HEK293 (cell line): ENCODE data around the gene TEAD1.

Source experiments
- CTCF ChIA-PET: fragments of 350-600 bp; formaldehyde crosslinking; extraction: SDS; loops from one replicate; lab custom pipeline; 2021; ENCODE audit warnings: antibody characterized with exemption; lab: Yijun Ruan, JAX
- POLR2A ChIA-PET: fragments of 300-600 bp; formaldehyde crosslinking; extraction: SDS; loops from one replicate; lab custom pipeline; 2020; ENCODE audit warnings: antibody characterized with exemption, inconsistent platforms; lab: Yijun Ruan, JAX
- H3K27ac ChIP-seq: fragments of 200-500 bp; sonication (Bioruptor generic); 2 replicates; pipeline ENCODE4 v1.5.1; 2014; ENCODE audit warnings: low read depth, low read length, control low read depth, inconsistent platforms; ENCODE audit errors: extremely low read depth
- H3K36me3 ChIP-seq, 2 experiments: fragments of 200-500 bp in 1 of 2; sonication (Bioruptor generic) in 1 of 2; 1 replicate in 1 of 2; 2 replicates in 1 of 2; pipeline ENCODE4 v1.5.1; 2014 to 2017; ENCODE audit warnings: inconsistent platforms in 2 of 2, low read length in 2 of 2; ENCODE audit not compliant: control insufficient read depth in 2 of 2, insufficient read depth in 1 of 2
- H3K4me1 ChIP-seq: fragments of 200-500 bp; sonication (Bioruptor generic); 2 replicates; pipeline ENCODE4 v1.5.1; 2014; ENCODE audit warnings: mild to moderate bottlenecking, low read length, inconsistent platforms; ENCODE audit not compliant: control insufficient read depth, insufficient read depth
- H3K4me3 ChIP-seq: 2 replicates; pipeline ENCODE4 v1.5.1; 2011; ENCODE audit warnings: low read depth, mild to moderate bottlenecking, control low read depth, low read length, moderate library complexity
- H3K9me3 ChIP-seq: fragments of 200-500 bp; sonication (Bioruptor generic); 2 replicates; pipeline ENCODE4 v1.5.1; 2014; ENCODE audit warnings: low read depth, low read length, inconsistent platforms; ENCODE audit not compliant: control insufficient read depth, insufficient read depth
- GLIS2 ChIP-seq: fragments of 450-650 bp; formaldehyde crosslinking; IDR thresholded peaks from 2 replicates; pipeline ENCODE4 v1.5.1; 2016; ENCODE audit warnings: missing biosample characterization, missing genetic modification characterization
- PRDM1 ChIP-seq: fragments of 450-650 bp; formaldehyde crosslinking; IDR thresholded peaks from 2 replicates; pipeline ENCODE4; 2016; ENCODE audit warnings: missing biosample characterization, missing genetic modification characterization
- ZFP3 ChIP-seq: fragments of 450-650 bp; formaldehyde crosslinking; IDR thresholded peaks from 2 replicates; pipeline ENCODE4 v1.5.1; 2016; ENCODE audit warnings: low read depth, missing biosample characterization, missing genetic modification characterization
- ZIC2 ChIP-seq: fragments of 450-650 bp; formaldehyde crosslinking; IDR thresholded peaks from 2 replicates; pipeline ENCODE4 v1.5.1; 2016; ENCODE audit warnings: missing biosample characterization, missing genetic modification characterization
- ZNF146 ChIP-seq: fragments of 450-650 bp; formaldehyde crosslinking; IDR thresholded peaks from 2 replicates; pipeline ENCODE4 v1.5.1; 2016; ENCODE audit warnings: missing biosample characterization, missing genetic modification characterization
- ZNF175 ChIP-seq: fragments of 450-650 bp; formaldehyde crosslinking; IDR thresholded peaks from 2 replicates; pipeline ENCODE4 v1.5.1; 2016; ENCODE audit warnings: missing biosample characterization, missing genetic modification characterization
- ZNF292 ChIP-seq: fragments of 450-650 bp; formaldehyde crosslinking; IDR thresholded peaks from 2 replicates; pipeline ENCODE4 v1.5.1; 2016; ENCODE audit warnings: low read depth, missing biosample characterization, missing genetic modification characterization, borderline replicate concordance
- ZNF335 ChIP-seq: fragments of 450-650 bp; formaldehyde crosslinking; conservative IDR thresholded peaks from 2 replicates; pipeline ENCODE4 v1.5.1; 2016; ENCODE audit warnings: missing biosample characterization, missing genetic modification characterization
- ZNF350 ChIP-seq: fragments of 450-650 bp; formaldehyde crosslinking; IDR thresholded peaks from 2 replicates; pipeline ENCODE4 v1.5.0; 2017; ENCODE audit warnings: missing biosample characterization, mild to moderate bottlenecking, missing genetic modification characterization
- ZNF366 ChIP-seq: fragments of 450-650 bp; formaldehyde crosslinking; conservative IDR thresholded peaks from 2 replicates; pipeline ENCODE4 v1.5.1; 2016; ENCODE audit warnings: missing biosample characterization, missing genetic modification characterization
- ZNF423 ChIP-seq: fragments of 450-650 bp; formaldehyde crosslinking; IDR thresholded peaks from 2 replicates; pipeline ENCODE4 v1.5.1; 2016; ENCODE audit warnings: missing biosample characterization, missing genetic modification characterization
- ZNF529 ChIP-seq: fragments of 450-650 bp; formaldehyde crosslinking; IDR thresholded peaks from 2 replicates; pipeline ENCODE4 v1.5.1; 2017; ENCODE audit warnings: missing genetic modification characterization, missing biosample characterization; ENCODE audit not compliant: insufficient replicate concordance
- ZNF571 ChIP-seq: fragments of 450-650 bp; formaldehyde crosslinking; IDR thresholded peaks from 2 replicates; pipeline ENCODE4 v1.5.0; 2017; ENCODE audit warnings: missing biosample characterization, missing genetic modification characterization
- ZNF600 ChIP-seq: fragments of 450-650 bp; formaldehyde crosslinking; IDR thresholded peaks from 2 replicates; pipeline ENCODE4 v1.5.1; 2016; ENCODE audit warnings: missing biosample characterization, missing genetic modification characterization
- ZNF621 ChIP-seq: fragments of 450-650 bp; formaldehyde crosslinking; IDR thresholded peaks from 2 replicates; pipeline ENCODE4 v1.5.1; 2017; ENCODE audit warnings: missing biosample characterization, missing genetic modification characterization
- ZNF626 ChIP-seq: fragments of 450-650 bp; sonication (Bioruptor Pico); formaldehyde crosslinking; IDR thresholded peaks from 2 replicates; pipeline ENCODE4 v1.5.1; 2018; ENCODE audit warnings: missing biosample characterization, missing genetic modification characterization, inconsistent platforms
- ZNF629 ChIP-seq: fragments of 450-650 bp; formaldehyde crosslinking; IDR thresholded peaks from 2 replicates; pipeline ENCODE4 v1.5.1; 2017; ENCODE audit warnings: missing biosample characterization, missing genetic modification characterization
- ZNF843 ChIP-seq: fragments of 450-650 bp; formaldehyde crosslinking; IDR thresholded peaks from 2 replicates; pipeline ENCODE4 v1.5.1; 2016; ENCODE audit warnings: missing biosample characterization, missing genetic modification characterization
- ZSCAN16 ChIP-seq: fragments of 450-650 bp; formaldehyde crosslinking; IDR thresholded peaks from 2 replicates; pipeline ENCODE4 v1.5.1; 2016; ENCODE audit warnings: missing biosample characterization, missing genetic modification characterization
- TF ChIP-seq, protein P1 (sequence below): fragments of 450-650 bp; formaldehyde crosslinking; IDR thresholded peaks from 2 replicates; pipeline ENCODE4 v1.5.1; 2016; ENCODE audit warnings: missing biosample characterization, missing genetic modification characterization, borderline replicate concordance
- TF ChIP-seq, protein P2 (sequence below): fragments of 450-650 bp; formaldehyde crosslinking; IDR thresholded peaks from 2 replicates; pipeline ENCODE4 v1.5.1; 2016; ENCODE audit warnings: missing biosample characterization, missing genetic modification characterization
- TF ChIP-seq, protein P3 (sequence below): fragments of 450-650 bp; formaldehyde crosslinking; IDR thresholded peaks from 2 replicates; pipeline ENCODE4 v1.5.1; 2016; ENCODE audit warnings: missing biosample characterization, missing genetic modification characterization

The TEAD1 gene

DNA sequence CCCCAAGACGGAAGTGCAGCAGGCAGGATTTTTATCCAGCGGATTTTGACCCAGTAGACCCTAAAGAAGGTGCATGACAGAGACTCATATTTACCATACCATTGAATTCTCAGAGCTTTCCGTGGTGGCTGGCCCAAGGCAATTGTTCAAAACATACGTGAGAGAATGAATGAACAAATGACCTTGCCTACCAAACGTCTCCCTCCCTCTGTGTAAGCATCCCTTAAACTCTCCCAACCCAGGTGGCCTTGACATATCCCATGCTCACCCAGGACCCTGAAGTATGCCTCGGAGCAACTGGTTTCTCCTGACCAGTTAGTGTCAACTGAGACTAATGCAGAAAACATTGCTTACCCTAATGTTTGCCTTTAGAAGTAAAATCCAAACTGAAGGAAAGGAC is 154.9 kb downstream of the TEAD1 start (continued):
- TF ChIP-seq ZNF350 (tag by site-specific recombination), result no peak
- TF ChIP-seq ZNF335, result no peak

DNA sequence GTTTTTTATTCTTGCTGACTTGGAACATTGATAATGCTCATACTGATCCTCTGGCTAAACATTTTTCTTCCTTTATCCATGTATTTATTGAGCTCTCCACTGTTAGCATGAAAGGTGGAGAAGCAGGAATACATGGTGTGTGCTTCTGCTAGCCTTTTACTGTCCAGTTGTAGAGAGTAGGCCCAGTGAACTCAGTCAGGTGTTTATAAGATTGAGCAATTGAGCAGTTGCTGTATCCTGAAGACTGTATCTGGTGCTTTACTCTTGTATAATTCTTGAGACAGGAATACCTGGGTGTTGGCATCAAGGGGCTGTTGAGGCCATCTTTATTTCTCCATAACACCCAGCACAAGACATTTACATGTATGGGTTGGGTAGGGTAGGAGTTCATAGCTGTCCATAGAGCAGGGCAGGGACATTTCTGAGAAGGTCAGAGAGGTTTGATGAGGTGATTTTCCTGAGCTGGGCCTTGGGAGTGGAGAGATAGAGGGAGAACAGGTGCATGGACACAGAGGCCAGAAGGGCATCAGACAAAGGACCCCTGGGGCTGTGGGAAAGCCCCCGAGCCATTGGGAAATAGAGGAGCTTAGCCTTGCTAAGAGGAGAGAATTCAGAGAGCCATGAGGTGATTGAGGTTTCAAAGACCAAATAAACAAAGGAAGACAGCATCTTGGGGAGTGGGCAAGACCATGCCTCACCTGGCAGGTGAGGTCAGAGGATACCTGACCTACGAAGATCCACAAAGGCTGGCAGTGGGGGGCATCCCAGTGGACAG is 155.5 kb downstream of the TEAD1 start:
- Histone ChIP-seq H3K4me1 (peaks cover 3% of the 10 kb centered on the region; the same call in 1 of the 2 replicates), H3K9me3 (no peaks in the 10 kb centered on the region), H3K36me3 (no peaks in the 10 kb centered on the region), H3K27ac (no peak overlapping the region), H3K4me3 (no peak overlapping the region)
- POLR2A ChIA-PET, result no interaction called here
- TF ChIP-seq, protein P1, sequence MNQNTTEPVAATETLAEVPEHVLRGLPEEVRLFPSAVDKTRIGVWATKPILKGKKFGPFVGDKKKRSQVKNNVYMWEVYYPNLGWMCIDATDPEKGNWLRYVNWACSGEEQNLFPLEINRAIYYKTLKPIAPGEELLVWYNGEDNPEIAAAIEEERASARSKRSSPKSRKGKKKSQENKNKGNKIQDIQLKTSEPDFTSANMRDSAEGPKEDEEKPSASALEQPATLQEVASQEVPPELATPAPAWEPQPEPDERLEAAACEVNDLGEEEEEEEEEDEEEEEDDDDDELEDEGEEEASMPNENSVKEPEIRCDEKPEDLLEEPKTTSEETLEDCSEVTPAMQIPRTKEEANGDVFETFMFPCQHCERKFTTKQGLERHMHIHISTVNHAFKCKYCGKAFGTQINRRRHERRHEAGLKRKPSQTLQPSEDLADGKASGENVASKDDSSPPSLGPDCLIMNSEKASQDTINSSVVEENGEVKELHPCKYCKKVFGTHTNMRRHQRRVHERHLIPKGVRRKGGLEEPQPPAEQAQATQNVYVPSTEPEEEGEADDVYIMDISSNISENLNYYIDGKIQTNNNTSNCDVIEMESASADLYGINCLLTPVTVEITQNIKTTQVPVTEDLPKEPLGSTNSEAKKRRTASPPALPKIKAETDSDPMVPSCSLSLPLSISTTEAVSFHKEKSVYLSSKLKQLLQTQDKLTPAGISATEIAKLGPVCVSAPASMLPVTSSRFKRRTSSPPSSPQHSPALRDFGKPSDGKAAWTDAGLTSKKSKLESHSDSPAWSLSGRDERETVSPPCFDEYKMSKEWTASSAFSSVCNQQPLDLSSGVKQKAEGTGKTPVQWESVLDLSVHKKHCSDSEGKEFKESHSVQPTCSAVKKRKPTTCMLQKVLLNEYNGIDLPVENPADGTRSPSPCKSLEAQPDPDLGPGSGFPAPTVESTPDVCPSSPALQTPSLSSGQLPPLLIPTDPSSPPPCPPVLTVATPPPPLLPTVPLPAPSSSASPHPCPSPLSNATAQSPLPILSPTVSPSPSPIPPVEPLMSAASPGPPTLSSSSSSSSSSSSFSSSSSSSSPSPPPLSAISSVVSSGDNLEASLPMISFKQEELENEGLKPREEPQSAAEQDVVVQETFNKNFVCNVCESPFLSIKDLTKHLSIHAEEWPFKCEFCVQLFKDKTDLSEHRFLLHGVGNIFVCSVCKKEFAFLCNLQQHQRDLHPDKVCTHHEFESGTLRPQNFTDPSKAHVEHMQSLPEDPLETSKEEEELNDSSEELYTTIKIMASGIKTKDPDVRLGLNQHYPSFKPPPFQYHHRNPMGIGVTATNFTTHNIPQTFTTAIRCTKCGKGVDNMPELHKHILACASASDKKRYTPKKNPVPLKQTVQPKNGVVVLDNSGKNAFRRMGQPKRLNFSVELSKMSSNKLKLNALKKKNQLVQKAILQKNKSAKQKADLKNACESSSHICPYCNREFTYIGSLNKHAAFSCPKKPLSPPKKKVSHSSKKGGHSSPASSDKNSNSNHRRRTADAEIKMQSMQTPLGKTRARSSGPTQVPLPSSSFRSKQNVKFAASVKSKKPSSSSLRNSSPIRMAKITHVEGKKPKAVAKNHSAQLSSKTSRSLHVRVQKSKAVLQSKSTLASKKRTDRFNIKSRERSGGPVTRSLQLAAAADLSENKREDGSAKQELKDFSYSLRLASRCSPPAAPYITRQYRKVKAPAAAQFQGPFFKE (tag by site-specific recombination), result no peak
- TF ChIP-seq ZNF175 (tag by site-specific recombination), result no peak
- TF ChIP-seq, protein P2, sequence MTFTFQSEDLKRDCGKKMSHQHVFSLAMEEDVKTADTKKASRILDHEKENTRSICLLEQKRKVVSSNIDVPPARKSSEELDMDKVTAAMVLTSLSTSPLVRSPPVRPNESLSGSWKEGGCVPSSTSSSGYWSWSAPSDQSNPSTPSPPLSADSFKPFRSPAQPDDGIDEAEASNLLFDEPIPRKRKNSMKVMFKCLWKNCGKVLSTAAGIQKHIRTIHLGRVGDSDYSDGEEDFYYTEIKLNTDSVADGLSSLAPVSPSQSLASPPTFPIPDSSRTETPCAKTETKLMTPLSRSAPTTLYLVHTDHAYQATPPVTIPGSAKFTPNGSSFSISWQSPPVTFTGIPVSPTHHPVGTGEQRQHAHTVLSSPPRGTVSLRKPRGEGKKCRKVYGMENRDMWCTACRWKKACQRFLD, result no peak
- TF ChIP-seq ZNF600 (tag by site-specific recombination), result no peak
- CTCF ChIA-PET, result no interaction called here

DNA sequence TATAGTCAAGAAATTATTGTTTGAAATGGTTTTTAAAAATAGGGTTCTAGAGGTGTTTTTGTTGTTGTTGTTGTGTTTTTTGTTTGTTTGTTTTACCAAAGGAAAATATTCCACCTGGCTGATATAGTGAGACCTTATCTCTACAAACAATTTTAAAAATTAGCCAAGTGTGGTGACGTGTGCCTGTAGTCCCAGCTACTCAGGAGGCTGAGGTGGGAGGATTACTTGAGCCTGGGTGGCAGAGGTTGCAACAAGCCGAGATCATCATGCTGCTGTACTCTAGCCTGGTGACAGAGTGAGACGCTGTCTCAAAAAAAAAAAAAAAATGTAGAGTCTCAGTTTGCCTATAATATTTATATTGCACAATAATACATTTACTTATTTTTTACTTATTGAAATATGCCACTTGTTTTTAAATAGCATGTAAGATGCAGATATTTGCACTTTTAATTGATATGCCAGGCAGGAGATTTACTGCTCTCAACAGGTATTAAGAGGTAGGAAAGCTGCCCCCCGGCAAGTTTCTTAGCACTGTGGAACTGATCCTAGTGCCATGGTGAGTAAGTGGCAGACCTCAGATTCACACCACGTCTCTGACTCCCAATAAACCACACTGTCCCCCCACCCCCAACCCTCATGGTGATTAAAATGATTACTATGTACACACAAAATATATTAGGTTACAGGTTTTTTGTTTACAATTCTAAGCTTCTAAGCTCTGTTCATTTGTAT is 157.4 kb downstream of the TEAD1 start:
- Histone ChIP-seq H3K36me3 (no peaks in the 10 kb centered on the region), H3K4me1 (peaks cover 3% of the 10 kb centered on the region; the same call in 1 of the 2 replicates), H3K4me3 (no peak overlapping the region), H3K27ac (no peak overlapping the region), H3K9me3 (no peaks in the 10 kb centered on the region)
- POLR2A ChIA-PET, result no interaction called here
- CTCF ChIA-PET, result interaction anchor here (0.6 to 1.4 kb wide), 5 partner anchors 11 to 501 kb away, joined by 3 to 6 read pairs (median 3); no protein-coding TSS in a partner anchor
- no peak for TF ChIP-seq ZNF146
- no peak for TF ChIP-seq ZNF292 (tag by site-specific recombination)
- TF ChIP-seq ZNF423 (tag by site-specific recombination), result no peak
- TF ChIP-seq ZNF843 (tag by site-specific recombination), result peak; percentile 38; the same call in 1 of the 2 replicates
- TF ChIP-seq PRDM1 (tag by site-specific recombination), result no peak
- TF ChIP-seq ZNF571, result no peak
- TF ChIP-seq, protein P3, sequence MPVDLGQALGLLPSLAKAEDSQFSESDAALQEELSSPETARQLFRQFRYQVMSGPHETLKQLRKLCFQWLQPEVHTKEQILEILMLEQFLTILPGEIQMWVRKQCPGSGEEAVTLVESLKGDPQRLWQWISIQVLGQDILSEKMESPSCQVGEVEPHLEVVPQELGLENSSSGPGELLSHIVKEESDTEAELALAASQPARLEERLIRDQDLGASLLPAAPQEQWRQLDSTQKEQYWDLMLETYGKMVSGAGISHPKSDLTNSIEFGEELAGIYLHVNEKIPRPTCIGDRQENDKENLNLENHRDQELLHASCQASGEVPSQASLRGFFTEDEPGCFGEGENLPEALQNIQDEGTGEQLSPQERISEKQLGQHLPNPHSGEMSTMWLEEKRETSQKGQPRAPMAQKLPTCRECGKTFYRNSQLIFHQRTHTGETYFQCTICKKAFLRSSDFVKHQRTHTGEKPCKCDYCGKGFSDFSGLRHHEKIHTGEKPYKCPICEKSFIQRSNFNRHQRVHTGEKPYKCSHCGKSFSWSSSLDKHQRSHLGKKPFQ (tag by site-specific recombination), result peak; percentile 95
- 0 out of 2 replicates have a peak, but pooled peaks have one; percentile 13 for TF ChIP-seq ZNF629
- peak; percentile 68 for TF ChIP-seq ZIC2 (tag by site-specific recombination)
- TF ChIP-seq ZSCAN16, result no peak
- TF ChIP-seq ZNF529 (tag by site-specific recombination), result no peak
- TF ChIP-seq ZNF626 (tag by site-specific recombination), result no peak
- TF ChIP-seq ZFP3 (tag by site-specific recombination), result no peak
- TF ChIP-seq ZNF621 (tag by site-specific recombination), result no peak
- TF ChIP-seq GLIS2, result no peak
- peak; percentile 27; the same call in 1 of the 2 replicates for TF ChIP-seq ZNF366 (tag by site-specific recombination)
